Ovary (tissue), 9 donors: ENCODE data around the gene MPV17L2. TPM values are rescaled to one million over a fixed set of nuclear protein-coding genes. Genes with fewer than 3 reads are reported as not detected.

ENCODE experiments used
- DNase-seq, 5 donors: peaks; one replicate each; pipeline ENCODE4 v3.0.0-alpha.2; 2019 to 2020
- H3K27ac ChIP-seq, 2 donors: fragments of 200-600 bp; one replicate each; pipeline versions ENCODE4 v1.5.1 to v1.8.0; 2019 to 2022
- H3K27me3 ChIP-seq: fragments of 200-600 bp; one replicate; pipeline ENCODE4 v1.8.0; 2022
- H3K36me3 ChIP-seq: fragments of 200-600 bp; sonication (generic); one replicate; pipeline ENCODE4 v1.5.1; 2019
- H3K4me1 ChIP-seq: one replicate; pipeline ENCODE4 v1.8.1; 2013; ENCODE audit warnings: mild to moderate bottlenecking, moderate library complexity; ENCODE audit not compliant: insufficient read depth
- H3K4me3 ChIP-seq: fragments of 200-600 bp; sonication (generic); one replicate; pipeline ENCODE4 v1.5.1; 2017
- H3K9me3 ChIP-seq, 2 donors: fragments of 200-600 bp in 1 of 2; sonication (generic) in 1 of 2; one replicate each; pipeline versions ENCODE4 v1.5.1 to v1.8.1; 2013 to 2019; ENCODE audit warnings: mild to moderate bottlenecking in 1 of 2, moderate library complexity in 1 of 2
- EP300 ChIP-seq: sonication (generic); formaldehyde crosslinking; IDR thresholded peaks from one replicate; pipeline ENCODE4 v1.6.1; 2017; ENCODE audit warnings: antibody characterized with exemption
- POLR2A ChIP-seq: fragments of 450-650 bp; IDR thresholded peaks from one replicate; pipeline ENCODE4 v1.6.1; 2017; ENCODE audit warnings: antibody characterized with exemption, mild to moderate bottlenecking, moderate library complexity
- WGBS, 3 donors: extraction: QIAGEN DNeasy Blood & Tissue Kit in 1 of 3; methylation state at CpG; one replicate each; pipeline versions ENCODE4 v1.1.5 to v1.1.7; 2013 to 2017; 5-methylcytosine and 5-hydroxymethylcytosine counted together
- intact Hi-C, 4 donors: fragments of 100-400 bp; cut with DNase I; formaldehyde crosslinking; loops; one replicate each; pipeline versions ENCODE4 v1.11.0 to v1.15.1; 2022 to 2023
- polyA plus RNA-seq, 2 donors: library from polyadenylated mRNA; stranded (reverse); fragments of 200-250 nt in 1 of 2; fragments of 350-450 nt in 1 of 2; fragmentation: Illumina TruSeq in 1 of 2; extraction: RNeasy Lipid Tissue Mini Kit (QIAGEN cat#74804) in 1 of 2; gene quantifications; one replicate each; pipeline ENCODE4 v1.2.3, GENCODE V29; 2013 to 2014
- total RNA-seq, 7 donors: library from RNA; depleted of rRNA in 2 of 7; stranded (reverse); fragments of >200 nt in 2 of 7; fragmentation: NEBNext Ultra II Directional in 3 of 7; extraction: Animal tissue kit (Norgen Biotek cat#: 25700) in 3 of 7; gene quantifications; one replicate each; pipeline versions ENCODE4 v1.1.0 to v1.2.4, GENCODE V29; 2016 to 2023
- TF ChIP-seq, protein P1 (sequence below), 3 donors: fragments of 450-650 bp in 2 of 3; fragments of 200-600 bp in 1 of 3; IDR thresholded peaks; one replicate each; pipeline versions ENCODE4 v1.5.1 to v1.8.0; 2016 to 2022; ENCODE audit warnings: antibody characterized with exemption in 3 of 3, mild to moderate bottlenecking in 1 of 3
- donor health status: DM: no; HTN: no; CAD: no; lungs with moderate emphysema.
- donor health status: DM: no; HTN: no; CAD: no.
- donor health status: Bipolar disorder and iron deficiency.
- donor health status: DM: yes; HTN: yes; CAD: no.
- donor health status: DM: no; HTN: no; CAD: no.
- donor health status: DM: yes; HTN: yes; CAD: no.

The MPV17L2 gene
- total and polyA plus RNA-seq, 9 donors: 3.5 to 15.2 (median 8.6) TPM

DNA sequence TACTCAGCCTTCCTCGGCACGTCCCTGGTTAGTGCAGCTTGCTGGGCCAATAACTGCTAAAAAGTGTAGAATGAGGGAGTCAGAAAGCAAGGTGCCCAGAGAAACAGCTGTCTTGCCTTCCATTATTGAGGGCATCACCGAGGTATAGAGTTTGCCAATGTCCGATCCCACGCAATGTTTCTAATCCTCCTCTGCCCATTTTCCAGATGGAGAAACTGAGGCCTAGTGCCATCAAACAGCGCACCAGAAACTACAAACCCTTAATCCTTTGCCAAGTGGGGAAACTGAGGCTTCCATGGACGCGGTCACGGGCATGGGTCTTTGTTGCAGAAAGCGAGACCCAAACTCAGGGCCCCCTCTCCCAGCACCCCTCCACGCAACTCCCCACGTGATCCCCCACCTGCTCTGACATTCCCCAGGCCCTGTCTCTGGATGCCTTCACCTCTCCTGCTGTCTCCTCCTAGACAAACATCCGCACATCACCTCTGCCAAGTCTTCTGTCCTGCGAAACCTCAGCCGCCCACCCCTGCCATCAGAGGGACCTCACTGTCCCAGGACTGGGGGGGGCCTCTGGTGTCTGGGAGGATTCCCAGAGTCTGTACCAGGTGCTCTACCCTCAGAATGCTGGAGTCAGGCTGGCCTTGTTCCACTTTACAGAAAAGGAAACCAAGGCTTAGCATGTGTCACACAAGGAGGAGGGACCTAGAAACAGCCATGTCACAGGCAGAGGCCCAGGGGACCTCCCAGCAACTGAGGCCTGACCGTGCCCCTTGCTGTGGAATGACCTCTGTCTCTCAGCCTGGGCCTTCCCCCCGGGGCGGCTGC lies 34.1 kb downstream of the MPV17L2 start:
- 74% methylated on average over 18 of the region's 18 CpGs for WGBS, 3 donors
- TF ChIP-seq POLR2A: no peak
- TF ChIP-seq, protein P1, sequence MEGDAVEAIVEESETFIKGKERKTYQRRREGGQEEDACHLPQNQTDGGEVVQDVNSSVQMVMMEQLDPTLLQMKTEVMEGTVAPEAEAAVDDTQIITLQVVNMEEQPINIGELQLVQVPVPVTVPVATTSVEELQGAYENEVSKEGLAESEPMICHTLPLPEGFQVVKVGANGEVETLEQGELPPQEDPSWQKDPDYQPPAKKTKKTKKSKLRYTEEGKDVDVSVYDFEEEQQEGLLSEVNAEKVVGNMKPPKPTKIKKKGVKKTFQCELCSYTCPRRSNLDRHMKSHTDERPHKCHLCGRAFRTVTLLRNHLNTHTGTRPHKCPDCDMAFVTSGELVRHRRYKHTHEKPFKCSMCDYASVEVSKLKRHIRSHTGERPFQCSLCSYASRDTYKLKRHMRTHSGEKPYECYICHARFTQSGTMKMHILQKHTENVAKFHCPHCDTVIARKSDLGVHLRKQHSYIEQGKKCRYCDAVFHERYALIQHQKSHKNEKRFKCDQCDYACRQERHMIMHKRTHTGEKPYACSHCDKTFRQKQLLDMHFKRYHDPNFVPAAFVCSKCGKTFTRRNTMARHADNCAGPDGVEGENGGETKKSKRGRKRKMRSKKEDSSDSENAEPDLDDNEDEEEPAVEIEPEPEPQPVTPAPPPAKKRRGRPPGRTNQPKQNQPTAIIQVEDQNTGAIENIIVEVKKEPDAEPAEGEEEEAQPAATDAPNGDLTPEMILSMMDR (IDR thresholded peaks at IDR 0.05): no peak
- H3K36me3 ChIP-seq: no peaks in the 10 kb centered on the region
- no peak overlapping the region for H3K27ac ChIP-seq
- DNase-seq: no peak
- H3K9me3 ChIP-seq: no peaks in the 10 kb centered on the region
- intact Hi-C loops: loop anchor here in 1 of 4 donors (10.0 kb wide), 1 partner anchor 72 kb away; the partner anchor contains the start of gene PIK3R2
- H3K4me3 ChIP-seq: no peak overlapping the region
- peaks cover 4% of the 10 kb centered on the region for H3K27me3 ChIP-seq
- peaks cover 8% of the 10 kb centered on the region for H3K4me1 ChIP-seq

DNA sequence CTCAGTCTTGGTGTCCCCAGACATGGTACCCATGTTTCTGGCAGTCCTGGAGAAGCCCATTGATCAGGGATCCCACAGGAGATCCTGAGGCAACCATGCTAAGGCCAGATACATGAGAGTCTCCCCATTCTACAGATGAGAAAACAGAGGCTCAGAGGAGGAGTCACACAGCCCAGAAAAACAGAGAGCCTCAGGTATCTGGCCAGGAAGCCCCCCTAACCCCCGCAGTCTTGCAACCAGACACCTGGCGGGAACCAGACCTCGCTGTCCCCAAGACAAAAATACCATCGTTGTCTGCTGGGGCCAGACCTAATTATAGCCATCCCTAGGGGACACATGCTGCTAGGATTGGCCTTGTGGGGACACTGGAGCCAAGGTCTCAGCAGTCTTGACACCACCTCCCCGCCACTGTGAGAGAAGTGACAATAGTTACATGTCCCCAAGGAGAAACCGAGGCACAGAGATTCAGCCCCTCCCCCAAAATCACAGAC lies 34.8 kb downstream of the MPV17L2 start:
- intact Hi-C loops: loop anchor here in 1 of 4 donors (10.0 kb wide), 1 partner anchor 73 kb away; the partner anchor contains the start of gene PIK3R2
- Histone ChIP-seq H3K36me3 (no peaks in the 10 kb centered on the region), H3K9me3 (peaks cover 0 to under 1% of the 10 kb centered on the region in 2 donors), H3K27ac (no peak overlapping the region), H3K27me3 (peaks cover 4% of the 10 kb centered on the region), H3K4me3 (no peak overlapping the region), H3K4me1 (peaks cover 8% of the 10 kb centered on the region)
- TF ChIP-seq EP300: no peak
- no peak for TF ChIP-seq POLR2A
- TF ChIP-seq, protein P1 (IDR thresholded peaks at IDR 0.05): no peak
- no peak for DNase-seq
- WGBS, 3 donors: 69 to 75% (median 71%) methylated on average over 6 of the region's 6 CpGs

DNA sequence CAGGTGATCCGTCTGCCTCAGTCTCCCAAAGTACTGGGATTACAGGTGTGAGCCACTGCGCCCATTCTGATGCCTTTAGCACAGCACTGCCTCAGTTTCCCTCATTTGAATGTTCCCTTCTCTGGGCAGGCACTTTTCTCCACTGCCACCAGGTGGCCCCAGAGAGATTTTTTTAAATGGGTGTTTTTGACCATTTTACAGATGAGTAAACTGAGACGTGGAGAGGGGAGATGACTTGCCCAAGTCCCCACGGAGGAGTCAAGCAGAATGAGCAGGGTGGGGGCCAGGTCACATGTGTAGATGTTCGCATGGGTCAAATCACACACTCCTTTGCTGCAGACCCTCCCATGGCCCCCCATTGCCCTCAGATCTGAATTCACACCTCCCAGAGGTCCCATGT lies 36.5 kb downstream of the MPV17L2 start:
- peaks cover 4% of the 10 kb centered on the region for H3K27me3 ChIP-seq

DNA sequence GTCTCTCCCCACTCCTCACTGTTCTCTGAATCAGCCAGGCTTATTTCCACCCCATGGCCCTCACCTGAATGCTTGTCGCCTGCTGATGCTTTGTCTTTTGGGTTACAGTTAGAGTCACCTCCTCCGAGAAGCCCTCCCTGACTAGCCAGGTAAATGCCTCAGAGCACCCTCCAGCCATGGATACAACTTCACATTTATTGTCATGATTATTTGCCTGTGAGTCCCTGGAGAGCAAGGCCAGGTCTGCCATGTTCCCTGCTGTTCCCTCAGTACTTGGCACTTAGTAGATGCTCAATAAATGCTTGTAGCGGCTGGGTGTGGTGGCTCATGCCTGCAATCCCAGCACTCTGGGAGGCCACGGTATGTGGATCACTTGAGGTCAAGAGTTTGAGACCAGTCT lies 36.9 kb downstream of the MPV17L2 start:
- Histone ChIP-seq H3K27me3 (peaks cover 4% of the 10 kb centered on the region), H3K9me3 (peaks cover 0 to 9% of the 10 kb centered on the region in 2 donors), H3K4me3 (no peak overlapping the region), H3K4me1 (peaks cover 6% of the 10 kb centered on the region), H3K27ac (no peak overlapping the region), H3K36me3 (no peaks in the 10 kb centered on the region)
- WGBS, 3 donors: 70 to 76% (median 74%) methylated on average over 4 of the region's 4 CpGs
- TF ChIP-seq POLR2A: no peak
- no peak for TF ChIP-seq EP300
- TF ChIP-seq, protein P1 (IDR thresholded peaks at IDR 0.05): no peak
- intact Hi-C loops: loop anchor here in 1 of 4 donors (10.0 kb wide), 1 partner anchor 75 kb away; the partner anchor contains the start of gene PIK3R2
- DNase-seq: no peak

More for the DNA sequence above, 36.5 kb downstream of the MPV17L2 start:
- Histone ChIP-seq H3K27ac (no peak overlapping the region), H3K9me3 (peaks cover 0 to 9% of the 10 kb centered on the region in 2 donors), H3K4me3 (no peak overlapping the region), H3K36me3 (no peaks in the 10 kb centered on the region), H3K4me1 (peaks cover 6% of the 10 kb centered on the region)
- TF ChIP-seq, protein P1 (IDR thresholded peaks at IDR 0.05): no peak
- WGBS, 3 donors: 61 to 72% (median 71%) methylated on average over 5 of the region's 5 CpGs
- intact Hi-C loops: loop anchor here in 1 of 4 donors (10.0 kb wide), 1 partner anchor 75 kb away; the partner anchor contains the start of gene PIK3R2
- DNase-seq: no peak
